HepG2 (cell line): ENCODE results near the gene MBNL3. TPM values are rescaled to one million over a fixed set of nuclear protein-coding genes. Genes with fewer than 3 reads are reported as not detected.
A peak's percentile ranks its signal among the peaks of the same experiment; 100 is the strongest.

Source experiments
- CBX2 ChIP-seq, 2 experiments: fragments of 200-600 bp in 1 of 2; sonication (generic); formaldehyde crosslinking in 1 of 2; IDR thresholded peaks; 2 replicates each; pipeline versions ENCODE4 v1.7.0 to v1.8.1; 2018 to 2022; ENCODE audit warnings: low read depth in 2 of 2, low read length in 1 of 2, mild to moderate bottlenecking in 1 of 2, missing genetic modification reagents in 1 of 2
- RNF2 ChIP-seq: fragments of 450-650 bp; conservative IDR thresholded peaks from 2 replicates; pipeline ENCODE4 v1.6.1; 2016; ENCODE audit warnings: low read depth
- polyA plus RNA-seq, 8 experiments: library from polyadenylated mRNA; depleted of rRNA in 3 of 8; stranded (reverse) in 7 of 8; unstranded in 1 of 8; fragments of >200 nt; fragmentation: Illumina TruSeq in 4 of 8; extraction: Trizol in 4 of 8; gene quantifications; 2 replicates each; pipeline versions ENCODE4 v1.2.1 to v1.2.3, GENCODE V29; 2011 to 2016; ENCODE audit warnings: low read depth in 4 of 8, missing spikeins in 1 of 8, mixed read lengths in 1 of 8; ENCODE audit not compliant: insufficient read depth in 1 of 8
- total RNA-seq, 5 experiments: library from RNA; depleted of rRNA; stranded (reverse); fragments of >200 nt; fragmentation: Illumina TruSeq; extraction: Trizol; gene quantifications; 2 replicates each; pipeline ENCODE4 v1.2.3, GENCODE V29; 2016; ENCODE audit warnings: low read depth in 1 of 5
- TF ChIP-seq, protein P1 (sequence below): sonication (generic); formaldehyde crosslinking; IDR thresholded peaks from 2 replicates; pipeline ENCODE4 v1.5.0; 2020; ENCODE audit warnings: mild to moderate bottlenecking, missing genetic modification reagents, borderline replicate concordance
- TF ChIP-seq, protein P2 (sequence below): sonication (generic); formaldehyde crosslinking; IDR thresholded peaks from 2 replicates; pipeline ENCODE4 v1.5.0; 2020; ENCODE audit warnings: mild to moderate bottlenecking, missing genetic modification reagents
- TF ChIP-seq, protein P3 (sequence below): sonication (generic); formaldehyde crosslinking; conservative IDR thresholded peaks from 2 replicates; pipeline ENCODE4 v1.8.0; 2022; ENCODE audit warnings: missing genetic modification reagents
- TF ChIP-seq, protein P4 (sequence below): sonication (generic); formaldehyde crosslinking; IDR thresholded peaks from 2 replicates; pipeline ENCODE4 v1.4.0; 2020; ENCODE audit warnings: mild to moderate bottlenecking, missing genetic modification reagents
- TF ChIP-seq, protein P5 (sequence below): sonication (generic); formaldehyde crosslinking; IDR thresholded peaks from 2 replicates; pipeline ENCODE4 v1.4.0; 2020; ENCODE audit warnings: missing genetic modification reagents
- TF ChIP-seq, protein P6 (sequence below): sonication (generic); formaldehyde crosslinking; IDR thresholded peaks from 2 replicates; pipeline ENCODE4 v1.5.1; 2020; ENCODE audit warnings: missing genetic modification reagents, mild to moderate bottlenecking, borderline replicate concordance

The MBNL3 gene
- total and polyA plus RNA-seq, 2 of the 13 experiments (the other 11 are each of a cell fraction or from before 2014, with no cell fraction given) = 155 to 257 TPM

- TF ChIP-seq, protein P1, sequence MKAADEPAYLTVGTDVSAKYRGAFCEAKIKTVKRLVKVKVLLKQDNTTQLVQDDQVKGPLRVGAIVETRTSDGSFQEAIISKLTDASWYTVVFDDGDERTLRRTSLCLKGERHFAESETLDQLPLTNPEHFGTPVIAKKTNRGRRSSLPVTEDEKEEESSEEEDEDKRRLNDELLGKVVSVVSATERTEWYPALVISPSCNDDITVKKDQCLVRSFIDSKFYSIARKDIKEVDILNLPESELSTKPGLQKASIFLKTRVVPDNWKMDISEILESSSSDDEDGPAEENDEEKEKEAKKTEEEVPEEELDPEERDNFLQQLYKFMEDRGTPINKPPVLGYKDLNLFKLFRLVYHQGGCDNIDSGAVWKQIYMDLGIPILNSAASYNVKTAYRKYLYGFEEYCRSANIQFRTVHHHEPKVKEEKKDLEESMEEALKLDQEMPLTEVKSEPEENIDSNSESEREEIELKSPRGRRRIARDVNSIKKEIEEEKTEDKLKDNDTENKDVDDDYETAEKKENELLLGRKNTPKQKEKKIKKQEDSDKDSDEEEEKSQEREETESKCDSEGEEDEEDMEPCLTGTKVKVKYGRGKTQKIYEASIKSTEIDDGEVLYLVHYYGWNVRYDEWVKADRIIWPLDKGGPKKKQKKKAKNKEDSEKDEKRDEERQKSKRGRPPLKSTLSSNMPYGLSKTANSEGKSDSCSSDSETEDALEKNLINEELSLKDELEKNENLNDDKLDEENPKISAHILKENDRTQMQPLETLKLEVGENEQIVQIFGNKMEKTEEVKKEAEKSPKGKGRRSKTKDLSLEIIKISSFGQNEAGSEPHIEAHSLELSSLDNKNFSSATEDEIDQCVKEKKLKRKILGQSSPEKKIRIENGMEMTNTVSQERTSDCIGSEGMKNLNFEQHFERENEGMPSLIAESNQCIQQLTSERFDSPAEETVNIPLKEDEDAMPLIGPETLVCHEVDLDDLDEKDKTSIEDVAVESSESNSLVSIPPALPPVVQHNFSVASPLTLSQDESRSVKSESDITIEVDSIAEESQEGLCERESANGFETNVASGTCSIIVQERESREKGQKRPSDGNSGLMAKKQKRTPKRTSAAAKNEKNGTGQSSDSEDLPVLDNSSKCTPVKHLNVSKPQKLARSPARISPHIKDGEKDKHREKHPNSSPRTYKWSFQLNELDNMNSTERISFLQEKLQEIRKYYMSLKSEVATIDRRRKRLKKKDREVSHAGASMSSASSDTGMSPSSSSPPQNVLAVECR (CRISPR knock-in tag) = peak; percentile 16; the same call in 1 of the 2 replicates
- TF ChIP-seq, protein P2, sequence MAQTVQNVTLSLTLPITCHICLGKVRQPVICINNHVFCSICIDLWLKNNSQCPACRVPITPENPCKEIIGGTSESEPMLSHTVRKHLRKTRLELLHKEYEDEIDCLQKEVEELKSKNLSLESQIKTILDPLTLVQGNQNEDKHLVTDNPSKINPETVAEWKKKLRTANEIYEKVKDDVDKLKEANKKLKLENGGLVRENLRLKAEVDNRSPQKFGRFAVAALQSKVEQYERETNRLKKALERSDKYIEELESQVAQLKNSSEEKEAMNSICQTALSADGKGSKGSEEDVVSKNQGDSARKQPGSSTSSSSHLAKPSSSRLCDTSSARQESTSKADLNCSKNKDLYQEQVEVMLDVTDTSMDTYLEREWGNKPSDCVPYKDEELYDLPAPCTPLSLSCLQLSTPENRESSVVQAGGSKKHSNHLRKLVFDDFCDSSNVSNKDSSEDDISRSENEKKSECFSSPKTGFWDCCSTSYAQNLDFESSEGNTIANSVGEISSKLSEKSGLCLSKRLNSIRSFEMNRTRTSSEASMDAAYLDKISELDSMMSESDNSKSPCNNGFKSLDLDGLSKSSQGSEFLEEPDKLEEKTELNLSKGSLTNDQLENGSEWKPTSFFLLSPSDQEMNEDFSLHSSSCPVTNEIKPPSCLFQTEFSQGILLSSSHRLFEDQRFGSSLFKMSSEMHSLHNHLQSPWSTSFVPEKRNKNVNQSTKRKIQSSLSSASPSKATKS (CRISPR knock-in tag) = no peak
- TF ChIP-seq, protein P3, sequence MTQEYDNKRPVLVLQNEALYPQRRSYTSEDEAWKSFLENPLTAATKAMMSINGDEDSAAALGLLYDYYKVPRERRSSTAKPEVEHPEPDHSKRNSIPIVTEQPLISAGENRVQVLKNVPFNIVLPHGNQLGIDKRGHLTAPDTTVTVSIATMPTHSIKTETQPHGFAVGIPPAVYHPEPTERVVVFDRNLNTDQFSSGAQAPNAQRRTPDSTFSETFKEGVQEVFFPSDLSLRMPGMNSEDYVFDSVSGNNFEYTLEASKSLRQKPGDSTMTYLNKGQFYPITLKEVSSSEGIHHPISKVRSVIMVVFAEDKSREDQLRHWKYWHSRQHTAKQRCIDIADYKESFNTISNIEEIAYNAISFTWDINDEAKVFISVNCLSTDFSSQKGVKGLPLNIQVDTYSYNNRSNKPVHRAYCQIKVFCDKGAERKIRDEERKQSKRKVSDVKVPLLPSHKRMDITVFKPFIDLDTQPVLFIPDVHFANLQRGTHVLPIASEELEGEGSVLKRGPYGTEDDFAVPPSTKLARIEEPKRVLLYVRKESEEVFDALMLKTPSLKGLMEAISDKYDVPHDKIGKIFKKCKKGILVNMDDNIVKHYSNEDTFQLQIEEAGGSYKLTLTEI (CRISPR knock-in tag) = no peak
- TF ChIP-seq, protein P4, sequence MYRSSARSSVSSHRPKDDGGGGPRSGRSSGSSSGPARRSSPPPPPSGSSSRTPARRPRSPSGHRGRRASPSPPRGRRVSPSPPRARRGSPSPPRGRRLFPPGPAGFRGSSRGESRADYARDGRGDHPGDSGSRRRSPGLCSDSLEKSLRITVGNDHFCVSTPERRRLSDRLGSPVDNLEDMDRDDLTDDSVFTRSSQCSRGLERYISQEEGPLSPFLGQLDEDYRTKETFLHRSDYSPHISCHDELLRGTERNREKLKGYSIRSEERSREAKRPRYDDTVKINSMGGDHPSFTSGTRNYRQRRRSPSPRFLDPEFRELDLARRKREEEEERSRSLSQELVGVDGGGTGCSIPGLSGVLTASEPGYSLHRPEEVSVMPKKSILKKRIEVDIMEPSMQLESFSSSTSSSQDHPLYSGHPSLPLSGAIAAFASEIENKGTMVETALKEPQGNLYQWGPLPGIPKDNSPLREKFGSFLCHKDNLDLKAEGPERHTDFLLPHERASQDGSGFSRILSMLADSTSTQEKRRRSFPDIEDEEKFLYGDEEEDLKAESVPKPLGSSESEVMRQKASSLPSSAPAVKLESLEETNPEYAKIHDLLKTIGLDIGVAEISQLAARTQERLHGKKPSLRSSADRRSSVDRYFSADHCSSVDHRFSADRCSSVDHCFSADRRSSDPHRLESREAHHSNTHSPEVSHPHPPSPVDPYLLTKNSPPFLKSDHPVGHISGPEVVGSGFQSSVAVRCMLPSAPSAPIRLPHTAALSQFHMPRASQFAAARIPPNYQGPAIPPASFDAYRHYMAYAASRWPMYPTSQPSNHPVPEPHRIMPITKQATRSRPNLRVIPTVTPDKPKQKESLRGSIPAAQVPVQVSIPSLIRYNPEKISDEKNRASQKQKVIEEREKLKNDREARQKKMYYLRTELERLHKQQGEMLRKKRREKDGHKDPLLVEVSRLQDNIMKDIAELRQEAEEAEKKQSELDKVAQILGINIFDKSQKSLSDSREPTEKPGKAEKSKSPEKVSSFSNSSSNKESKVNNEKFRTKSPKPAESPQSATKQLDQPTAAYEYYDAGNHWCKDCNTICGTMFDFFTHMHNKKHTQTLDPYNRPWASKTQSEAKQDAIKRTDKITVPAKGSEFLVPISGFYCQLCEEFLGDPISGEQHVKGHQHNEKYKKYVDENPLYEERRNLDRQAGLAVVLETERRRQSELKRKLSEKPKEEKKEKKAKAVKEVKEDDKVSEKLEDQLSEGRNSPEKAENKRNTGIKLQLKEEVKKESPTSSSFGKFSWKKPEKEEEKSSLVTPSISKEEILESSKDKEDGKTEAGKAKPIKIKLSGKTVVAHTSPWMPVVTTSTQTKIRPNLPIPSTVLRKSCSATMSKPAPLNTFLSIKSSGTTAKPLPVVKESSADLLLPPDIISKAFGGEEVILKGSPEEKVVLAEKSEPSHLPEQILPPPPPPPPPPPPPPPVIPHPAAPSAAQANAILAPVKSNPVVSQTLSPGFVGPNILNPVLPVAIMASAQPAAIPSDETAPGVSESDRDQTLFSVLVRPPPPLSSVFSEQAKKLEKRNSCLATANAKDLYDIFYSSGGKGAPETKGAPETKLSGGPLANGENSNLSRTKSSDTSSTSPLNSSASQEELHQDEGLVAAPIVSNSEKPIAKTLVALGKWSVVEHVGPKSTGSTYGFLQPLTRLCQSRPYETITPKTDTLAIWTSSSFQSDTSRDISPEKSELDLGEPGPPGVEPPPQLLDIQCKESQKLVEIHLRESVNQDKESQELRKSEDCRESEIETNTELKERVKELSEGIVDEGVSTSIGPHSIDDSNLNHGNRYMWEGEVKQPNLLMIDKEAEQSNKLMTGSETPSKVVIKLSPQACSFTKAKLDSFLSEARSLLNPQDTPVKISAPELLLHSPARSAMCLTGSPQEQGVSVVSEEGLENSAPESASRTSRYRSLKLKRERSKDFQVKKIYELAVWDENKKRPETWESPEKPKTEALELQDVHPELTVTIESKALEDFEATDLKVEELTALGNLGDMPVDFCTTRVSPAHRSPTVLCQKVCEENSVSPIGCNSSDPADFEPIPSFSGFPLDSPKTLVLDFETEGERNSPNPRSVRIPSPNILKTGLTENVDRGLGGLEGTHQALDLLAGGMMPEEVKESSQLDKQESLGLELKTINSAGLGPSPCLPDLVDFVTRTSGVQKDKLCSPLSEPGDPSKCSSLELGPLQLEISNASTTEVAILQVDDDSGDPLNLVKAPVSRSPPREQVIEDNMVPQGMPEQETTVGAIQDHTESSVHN (CRISPR knock-in tag) = no peak
- TF ChIP-seq, protein P5, sequence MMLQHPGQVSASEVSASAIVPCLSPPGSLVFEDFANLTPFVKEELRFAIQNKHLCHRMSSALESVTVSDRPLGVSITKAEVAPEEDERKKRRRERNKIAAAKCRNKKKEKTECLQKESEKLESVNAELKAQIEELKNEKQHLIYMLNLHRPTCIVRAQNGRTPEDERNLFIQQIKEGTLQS (CRISPR knock-in tag) = no peak
- TF ChIP-seq, protein P6, sequence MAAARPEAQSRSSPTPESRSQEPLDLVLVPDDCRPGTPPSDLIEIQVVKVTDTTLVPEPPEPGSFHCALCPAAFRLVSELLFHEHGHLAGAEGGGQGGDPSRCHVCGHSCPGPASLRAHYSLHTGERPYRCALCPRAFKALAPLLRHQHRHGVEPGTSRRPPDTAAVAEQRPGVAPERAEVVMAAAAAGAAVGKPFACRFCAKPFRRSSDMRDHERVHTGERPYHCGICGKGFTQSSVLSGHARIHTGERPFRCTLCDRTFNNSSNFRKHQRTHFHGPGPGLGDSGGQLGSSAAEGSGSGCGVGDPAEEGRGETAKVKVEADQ (CRISPR knock-in tag) = no peak
- no peak for TF ChIP-seq CBX2 (IDR thresholded peaks at IDR 0.05; ENCODE audit: low read depth, low read length)
- TF ChIP-seq CBX2 (CRISPR knock-in tag; IDR thresholded peaks at IDR 0.05; ENCODE audit: low read depth) = no peak
- TF ChIP-seq RNF2 = no peak
Observed at GRCh38 chrX:132488819-132489577, at the start of gene MBNL3 (continued).
